Measurements from ENCODE around the gene SUCO.

- no peak for TF ChIP-seq CTCF (IDR thresholded peaks at IDR 0.05)
- no peak for TF ChIP-seq POLR2AphosphoS5 (IDR thresholded peaks at IDR 0.05)
These were observed 44.6 kb upstream of the SUCO start for GRCh38 chr1:172488393-172488792.
